Measurements from ENCODE around the gene RFX1.

GRCh38 chr19:13999085-13999484 is 7.0 kb downstream of the RFX1 start:
- TF ChIP-seq SUZ12 (IDR thresholded peaks at IDR 0.05; ENCODE audit: extremely low read depth, insufficient read depth, insufficient read length) (no peak), ZNF274 (IDR thresholded peaks at IDR 0.05; ENCODE audit: low read depth, low read length) (no peak)
